Tibial artery (tissue), 4 donors: Measurements from ENCODE around the gene SLC26A8.
"Not testable (repeated sequence)": the region's sequence is repeated elsewhere in the genome, so short reads cannot be mapped to it uniquely, and the experiment has no call there.

Source experiments
- DNase-seq, 2 donors: peaks; one replicate each; pipeline ENCODE4 v3.0.0-alpha.2; 2019
- H3K27ac ChIP-seq, 2 donors: fragments of 200-600 bp; sonication (generic) in 1 of 2; 1 replicate in 1 of 2; 2 replicates in 1 of 2; pipeline ENCODE4 v1.5.1; 2018 to 2019; ENCODE audit warnings: mild to moderate bottlenecking in 1 of 2
- H3K27me3 ChIP-seq, 2 donors: fragments of 200-600 bp; sonication (generic) in 1 of 2; one replicate each; pipeline versions ENCODE4 v1.5.1 to v1.6.0; 2016 to 2019
- H3K36me3 ChIP-seq, 3 donors: fragments of 200-600 bp; sonication (generic) in 2 of 3; one replicate each; pipeline ENCODE4 v1.5.1; 2016 to 2019; ENCODE audit warnings: mild to moderate bottlenecking in 2 of 3
- H3K4me1 ChIP-seq, 4 donors: fragments of 200-600 bp; sonication (generic) in 2 of 4; 1 replicate in 3 of 4; 2 replicates in 1 of 4; pipeline ENCODE4 v1.5.1; 2016 to 2019
- H3K4me3 ChIP-seq, 2 donors: fragments of 200-600 bp; sonication (generic) in 1 of 2; 1 replicate in 1 of 2; 2 replicates in 1 of 2; pipeline ENCODE4 v1.5.1; 2018 to 2019; ENCODE audit warnings: mild to moderate bottlenecking in 2 of 2
- H3K9me3 ChIP-seq, 3 donors: fragments of 200-600 bp; sonication (generic) in 1 of 3; one replicate each; pipeline ENCODE4 v1.5.1; 2016 to 2019
- intact Hi-C: fragments of 100-400 bp; cut with DNase I; formaldehyde crosslinking; loops from one replicate; pipeline ENCODE4 v1.15.0; 2023; ENCODE audit warnings: low total_unique reads
- TF ChIP-seq, protein P1 (sequence below), 2 experiments: fragments of 200-600 bp in 1 of 2; fragments of 450-650 bp in 1 of 2; IDR thresholded peaks; one replicate each; pipeline ENCODE4 v1.5.1; 2017 to 2019; ENCODE audit warnings: antibody characterized with exemption in 2 of 2, mild to moderate bottlenecking in 1 of 2, moderate library complexity in 1 of 2

The SLC26A8 gene

GRCh38 chr6:35924146-35924545 is 100.3 kb downstream of the SLC26A8 start:
- Histone ChIP-seq H3K4me1 (peaks cover 0 to 14% (median 9%) of the 10 kb centered on the region in 4 donors), H3K9me3 (no peaks in the 10 kb centered on the region), H3K4me3 (no peak overlapping the region), H3K27ac (no peak overlapping the region), H3K27me3 (no peaks in the 10 kb centered on the region), H3K36me3 (no peaks in the 10 kb centered on the region)
- DNase-seq: no peak
- intact Hi-C loops: no loop called here
- TF ChIP-seq, protein P1, sequence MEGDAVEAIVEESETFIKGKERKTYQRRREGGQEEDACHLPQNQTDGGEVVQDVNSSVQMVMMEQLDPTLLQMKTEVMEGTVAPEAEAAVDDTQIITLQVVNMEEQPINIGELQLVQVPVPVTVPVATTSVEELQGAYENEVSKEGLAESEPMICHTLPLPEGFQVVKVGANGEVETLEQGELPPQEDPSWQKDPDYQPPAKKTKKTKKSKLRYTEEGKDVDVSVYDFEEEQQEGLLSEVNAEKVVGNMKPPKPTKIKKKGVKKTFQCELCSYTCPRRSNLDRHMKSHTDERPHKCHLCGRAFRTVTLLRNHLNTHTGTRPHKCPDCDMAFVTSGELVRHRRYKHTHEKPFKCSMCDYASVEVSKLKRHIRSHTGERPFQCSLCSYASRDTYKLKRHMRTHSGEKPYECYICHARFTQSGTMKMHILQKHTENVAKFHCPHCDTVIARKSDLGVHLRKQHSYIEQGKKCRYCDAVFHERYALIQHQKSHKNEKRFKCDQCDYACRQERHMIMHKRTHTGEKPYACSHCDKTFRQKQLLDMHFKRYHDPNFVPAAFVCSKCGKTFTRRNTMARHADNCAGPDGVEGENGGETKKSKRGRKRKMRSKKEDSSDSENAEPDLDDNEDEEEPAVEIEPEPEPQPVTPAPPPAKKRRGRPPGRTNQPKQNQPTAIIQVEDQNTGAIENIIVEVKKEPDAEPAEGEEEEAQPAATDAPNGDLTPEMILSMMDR (IDR thresholded peaks at IDR 0.05): no peak

DNA sequence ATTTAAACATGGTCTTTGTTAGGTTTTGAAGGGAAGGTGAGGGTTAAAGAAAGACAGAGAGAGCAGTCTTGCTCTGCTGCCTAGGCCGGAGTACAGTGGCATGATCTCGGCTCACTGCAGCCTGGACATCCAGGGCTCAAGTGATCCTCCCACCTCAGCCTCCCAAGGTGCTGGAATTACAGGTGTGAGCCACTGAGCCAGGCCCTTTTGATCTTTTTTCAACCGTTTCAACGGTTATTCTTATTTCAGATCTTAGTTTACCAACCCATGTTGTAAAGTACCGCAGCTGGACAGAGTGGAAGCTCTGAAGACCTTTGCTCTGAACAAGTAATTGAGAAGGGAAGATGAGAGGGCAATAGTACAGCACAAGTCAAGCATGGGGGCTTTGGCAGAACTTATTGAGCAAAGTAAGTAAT is 102.3 kb downstream of the SLC26A8 start:
- H3K36me3 ChIP-seq: no peaks in the 10 kb centered on the region
- H3K4me1 ChIP-seq: peaks cover 0 to 30% (median 13%) of the 10 kb centered on the region in 4 donors
- no peaks in the 10 kb centered on the region for H3K9me3 ChIP-seq
- DNase-seq: no peak
- no peaks in the 10 kb centered on the region for H3K27me3 ChIP-seq
- H3K27ac ChIP-seq: no peak overlapping the region
- H3K4me3 ChIP-seq: no peak overlapping the region
- TF ChIP-seq, protein P1 (IDR thresholded peaks at IDR 0.05): no peak
- intact Hi-C loops: no loop called here

DNA sequence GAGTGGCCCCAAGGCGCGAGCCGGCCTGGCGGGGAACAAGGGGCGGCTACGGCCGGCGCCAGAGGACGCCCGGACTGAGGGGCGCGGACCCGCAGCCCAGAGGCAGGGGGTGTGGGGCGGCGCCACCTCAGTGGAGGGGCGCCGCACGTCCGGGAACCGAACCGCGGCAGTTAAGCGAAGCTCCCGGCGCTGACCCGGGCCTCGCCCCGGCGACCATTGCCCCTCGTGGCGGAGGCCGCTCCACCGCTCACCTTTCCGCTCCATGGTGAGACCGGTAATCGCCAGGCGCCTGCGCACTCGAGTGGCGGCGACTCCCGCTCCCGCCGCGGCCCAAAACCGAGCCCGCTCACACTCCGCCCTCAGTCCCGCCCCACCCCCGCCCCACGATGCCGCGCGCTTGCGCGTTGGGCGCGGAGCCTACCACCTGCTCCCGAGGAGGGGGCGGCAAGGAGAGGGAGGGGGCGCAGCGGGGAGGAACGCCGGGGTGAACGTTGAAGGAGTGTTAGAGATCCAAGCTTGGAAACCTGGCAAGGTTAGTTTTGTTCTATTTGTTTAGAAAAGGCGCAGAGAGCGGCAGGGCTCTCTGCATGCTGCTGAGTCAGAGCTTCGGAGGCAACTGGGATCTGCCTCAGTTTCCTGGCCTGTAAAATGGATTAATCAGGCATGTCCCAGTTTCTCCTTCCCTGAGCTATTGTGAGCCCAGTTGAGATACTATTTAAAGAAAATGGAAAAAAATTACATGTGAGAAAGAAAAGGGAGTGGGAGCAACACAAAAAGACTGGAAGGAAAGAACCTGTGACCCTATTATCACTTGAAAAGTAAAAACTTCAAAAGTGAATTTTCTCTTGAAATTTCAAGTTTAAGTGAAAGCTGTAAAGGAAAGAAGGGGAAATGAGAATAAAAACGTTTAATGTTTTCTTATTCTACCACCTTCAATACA is 103.4 kb downstream of the SLC26A8 start, which contains the start of gene SRPK1:
TSS of gene SRPK1 (minus strand) at position 306 of the 940 bp plus-strand sequence. CDS start at position 264, 42 bp downstream.
- DNase-seq: peak; percentile 77 to 90
- H3K4me1 ChIP-seq: peaks cover 0 to 30% (median 13%) of the 10 kb centered on the region in 4 donors
- peak within 1 kb of the TSS; percentile 92 to 95 for H3K4me3 ChIP-seq
- intact Hi-C loops: no loop called here
- H3K36me3 ChIP-seq: no peaks in the 10 kb centered on the region
- no peaks in the 10 kb centered on the region for H3K9me3 ChIP-seq
- H3K27ac ChIP-seq: peak within 1 kb of the TSS; percentile 70 to 80
- TF ChIP-seq, protein P1 (IDR thresholded peaks at IDR 0.05): no peak
- H3K27me3 ChIP-seq: no peaks in the 10 kb centered on the region

DNA sequence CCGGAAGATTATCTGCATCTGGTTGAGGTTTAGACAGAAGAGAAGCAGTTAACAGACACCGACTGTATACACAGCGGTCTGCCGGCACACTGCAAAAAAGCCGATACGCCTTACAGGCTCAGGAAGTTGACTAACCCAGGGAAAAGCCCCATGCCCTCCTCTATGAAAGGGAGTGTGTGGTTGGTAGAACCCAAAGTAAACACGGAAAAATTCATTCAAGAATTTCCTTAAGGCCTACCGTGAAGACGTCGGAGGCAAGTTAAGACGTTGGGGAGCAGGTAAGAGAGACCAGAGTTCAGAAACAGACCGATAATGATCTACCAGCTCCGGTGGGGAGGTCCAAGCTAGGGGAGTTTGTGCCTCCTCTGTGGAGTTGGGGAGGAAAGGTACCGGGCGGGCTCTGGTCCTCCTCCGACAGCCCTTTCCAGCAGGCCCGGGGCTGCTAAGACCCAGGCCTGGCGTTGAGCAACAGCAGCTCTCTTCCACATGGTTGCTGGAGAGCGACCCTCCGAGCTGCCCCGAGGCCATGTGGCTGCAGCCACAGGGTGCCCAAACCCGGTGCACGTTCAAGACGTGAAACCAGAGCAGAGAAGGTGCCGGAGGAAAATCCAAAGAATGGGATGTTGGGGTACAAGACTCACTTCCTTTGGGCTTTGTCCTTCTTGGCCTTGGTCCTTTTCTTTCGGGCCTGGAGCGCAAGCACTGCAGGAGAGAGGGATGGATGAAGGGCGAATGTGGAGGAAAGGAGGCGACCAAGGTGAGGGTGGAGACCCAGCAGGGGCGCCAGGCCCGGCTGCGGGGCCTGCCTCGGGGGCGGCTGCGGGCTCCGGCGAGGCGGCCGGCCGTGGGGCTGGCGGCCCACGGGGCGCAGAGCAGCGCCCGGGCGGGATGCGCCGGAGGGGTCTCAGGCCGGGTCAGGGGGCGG is 104.4 kb downstream of the SLC26A8 start:
- Histone ChIP-seq H3K36me3 (no peaks in the 10 kb centered on the region), H3K4me1 (peaks cover 0 to 30% (median 13%) of the 10 kb centered on the region in 4 donors), H3K4me3 (peak overlapping the region; percentile 92 to 95), H3K27me3 (no peaks in the 10 kb centered on the region), H3K27ac (peak overlapping the region; percentile 70 to 80), H3K9me3 (no peaks in the 10 kb centered on the region)
- no peak for DNase-seq
- intact Hi-C loops: no loop called here
- TF ChIP-seq, protein P1 (IDR thresholded peaks at IDR 0.05): no peak

GRCh38 chr6:35919085-35919826 is 105.2 kb downstream of the SLC26A8 start:
- Histone ChIP-seq H3K27ac (peak overlapping the region in 1 of 2 donors; percentile 80), H3K9me3 (no peaks in the 10 kb centered on the region), H3K4me1 (peaks cover 0 to 36% (median 13%) of the 10 kb centered on the region in 4 donors), H3K4me3 (peak overlapping the region; percentile 92 to 95), H3K27me3 (no peaks in the 10 kb centered on the region), H3K36me3 (no peaks in the 10 kb centered on the region)
- DNase-seq: no peak
- TF ChIP-seq, protein P1 (IDR thresholded peaks at IDR 0.05): no peak
- intact Hi-C loops: no loop called here

DNA sequence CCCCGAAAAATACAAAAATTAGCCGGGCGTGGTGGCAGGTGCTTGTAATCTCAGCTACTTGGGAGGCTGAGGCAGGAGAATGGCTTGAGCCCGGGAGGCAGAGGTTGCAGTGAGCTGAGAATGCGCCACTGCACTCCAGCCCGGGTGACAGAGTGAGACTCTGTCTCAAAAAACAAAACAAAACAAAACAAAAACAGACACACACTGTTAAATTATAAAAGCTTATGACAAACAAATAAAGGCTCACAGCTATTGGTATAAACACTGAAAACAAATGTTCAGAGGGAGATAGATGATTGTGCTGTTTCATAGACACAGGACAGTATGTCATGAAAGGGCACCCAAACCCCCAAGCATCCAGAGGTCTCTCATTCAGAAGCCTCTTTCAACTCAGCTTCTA is 107.5 kb downstream of the SLC26A8 start:
- not testable (repeated sequence) for H3K27me3 ChIP-seq, H3K4me3 ChIP-seq

More for the DNA sequence above, 107.5 kb downstream of the SLC26A8 start:
- H3K4me1 ChIP-seq: peaks cover 0 to 35% (median 12%) of the 10 kb centered on the region in 4 donors
- H3K36me3 ChIP-seq, intact Hi-C loops, H3K27ac ChIP-seq, DNase-seq, H3K9me3 ChIP-seq: not testable (repeated sequence)
